SH-SY5Y (cell line): Measurements from ENCODE around the gene ZNF787.

Source experiments
- GATA2 ChIP-seq: IDR thresholded peaks from 2 replicates; pipeline ENCODE4 v1.6.1; 2011; ENCODE audit warnings: mild to moderate bottlenecking, low read depth, low read length
- GATA3 ChIP-seq: IDR thresholded peaks from 2 replicates; pipeline ENCODE4 v1.6.1; 2011; ENCODE audit warnings: low read depth, mild to moderate bottlenecking, low read length, moderate library complexity

GRCh38 chr19:56084835-56085536, 36.1 kb downstream of the ZNF787 start:
- no peak for TF ChIP-seq GATA3
- TF ChIP-seq GATA2 = no peak
